WTC11 (cell line): ENCODE data around the gene PTPRJ.

ENCODE experiments used
- CTCF ChIP-seq: fragments of 200-600 bp; IDR thresholded peaks from 2 replicates; pipeline ENCODE4 v1.8.0; 2022; ENCODE audit warnings: antibody characterized with exemption
- ETV6 ChIP-seq: sonication (generic); formaldehyde crosslinking; IDR thresholded peaks from 2 replicates; pipeline ENCODE4 v1.8.1; 2022; ENCODE audit warnings: mild to moderate bottlenecking, missing genetic modification reagents
- GRHL2 ChIP-seq: fragments of 250-450 bp; sonication (Bioruptor Pico); IDR thresholded peaks from 2 replicates; pipeline ENCODE4 v1.8.0; 2022; ENCODE audit warnings: mild to moderate bottlenecking, moderate library complexity; ENCODE audit not compliant: insufficient replicate concordance, severe bottlenecking
- RELA ChIP-seq: sonication (generic); formaldehyde crosslinking; IDR thresholded peaks from 2 replicates; pipeline ENCODE4 v1.8.1; 2022; ENCODE audit warnings: missing genetic modification reagents, mild to moderate bottlenecking, borderline replicate concordance
- TEAD1 ChIP-seq: sonication (generic); formaldehyde crosslinking; IDR thresholded peaks from 2 replicates; pipeline ENCODE4 v1.8.0; 2022; ENCODE audit warnings: mild to moderate bottlenecking, missing genetic modification reagents
- ZBTB43 ChIP-seq: sonication (generic); formaldehyde crosslinking; IDR thresholded peaks from 2 replicates; pipeline ENCODE4 v1.8.1; 2023; ENCODE audit warnings: mild to moderate bottlenecking, missing genetic modification reagents
- TF ChIP-seq, protein P1 (sequence below): sonication (generic); formaldehyde crosslinking; IDR thresholded peaks from 2 replicates; pipeline ENCODE4 v1.8.1; 2023; ENCODE audit warnings: mild to moderate bottlenecking, moderate library complexity, missing genetic modification reagents
- TF ChIP-seq, protein P2 (sequence below): sonication (generic); formaldehyde crosslinking; IDR thresholded peaks from 2 replicates; pipeline ENCODE4 v1.8.1; 2023; ENCODE audit warnings: mild to moderate bottlenecking, missing genetic modification reagents, moderate library complexity
- TF ChIP-seq, protein P3 (sequence below): sonication (generic); formaldehyde crosslinking; IDR thresholded peaks from 2 replicates; pipeline ENCODE4 v1.8.1; 2023; ENCODE audit warnings: mild to moderate bottlenecking, missing genetic modification reagents, borderline replicate concordance

DNA sequence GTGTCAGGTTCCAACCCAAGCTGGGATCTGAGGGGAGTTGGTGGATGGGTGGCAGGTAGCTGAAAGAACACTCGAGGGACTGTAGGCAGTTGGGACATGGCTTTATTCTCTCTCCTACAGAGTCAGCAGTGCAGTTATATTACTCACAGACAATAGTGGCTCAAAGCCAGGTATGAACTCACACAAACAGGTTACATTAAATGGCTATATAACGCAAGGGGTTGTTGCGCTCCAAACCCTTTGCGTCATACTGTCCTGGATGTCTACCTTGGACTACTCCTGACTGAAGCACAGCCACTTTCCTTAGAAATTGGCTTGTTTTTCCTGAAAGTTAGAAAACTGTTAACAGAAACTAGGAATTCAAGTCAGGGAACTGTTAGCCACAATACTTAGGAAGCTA is 169.9 kb downstream of the PTPRJ start:
- TF ChIP-seq CTCF = no peak
- TF ChIP-seq GRHL2 = no peak
- TF ChIP-seq ZBTB43 (CRISPR knock-in tag) = no peak
- TF ChIP-seq TEAD1 (CRISPR knock-in tag) = no peak
- no peak for TF ChIP-seq RELA (CRISPR knock-in tag)
- TF ChIP-seq, protein P1, sequence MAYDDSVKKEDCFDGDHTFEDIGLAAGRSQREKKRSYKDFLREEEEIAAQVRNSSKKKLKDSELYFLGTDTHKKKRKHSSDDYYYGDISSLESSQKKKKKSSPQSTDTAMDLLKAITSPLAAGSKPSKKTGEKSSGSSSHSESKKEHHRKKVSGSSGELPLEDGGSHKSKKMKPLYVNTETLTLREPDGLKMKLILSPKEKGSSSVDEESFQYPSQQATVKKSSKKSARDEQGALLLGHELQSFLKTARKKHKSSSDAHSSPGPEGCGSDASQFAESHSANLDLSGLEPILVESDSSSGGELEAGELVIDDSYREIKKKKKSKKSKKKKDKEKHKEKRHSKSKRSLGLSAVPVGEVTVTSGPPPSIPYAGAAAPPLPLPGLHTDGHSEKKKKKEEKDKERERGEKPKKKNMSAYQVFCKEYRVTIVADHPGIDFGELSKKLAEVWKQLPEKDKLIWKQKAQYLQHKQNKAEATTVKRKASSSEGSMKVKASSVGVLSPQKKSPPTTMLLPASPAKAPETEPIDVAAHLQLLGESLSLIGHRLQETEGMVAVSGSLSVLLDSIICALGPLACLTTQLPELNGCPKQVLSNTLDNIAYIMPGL (CRISPR knock-in tag) = no peak
- TF ChIP-seq, protein P2, sequence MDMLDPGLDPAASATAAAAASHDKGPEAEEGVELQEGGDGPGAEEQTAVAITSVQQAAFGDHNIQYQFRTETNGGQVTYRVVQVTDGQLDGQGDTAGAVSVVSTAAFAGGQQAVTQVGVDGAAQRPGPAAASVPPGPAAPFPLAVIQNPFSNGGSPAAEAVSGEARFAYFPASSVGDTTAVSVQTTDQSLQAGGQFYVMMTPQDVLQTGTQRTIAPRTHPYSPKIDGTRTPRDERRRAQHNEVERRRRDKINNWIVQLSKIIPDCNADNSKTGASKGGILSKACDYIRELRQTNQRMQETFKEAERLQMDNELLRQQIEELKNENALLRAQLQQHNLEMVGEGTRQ (CRISPR knock-in tag) = no peak
- TF ChIP-seq, protein P3, sequence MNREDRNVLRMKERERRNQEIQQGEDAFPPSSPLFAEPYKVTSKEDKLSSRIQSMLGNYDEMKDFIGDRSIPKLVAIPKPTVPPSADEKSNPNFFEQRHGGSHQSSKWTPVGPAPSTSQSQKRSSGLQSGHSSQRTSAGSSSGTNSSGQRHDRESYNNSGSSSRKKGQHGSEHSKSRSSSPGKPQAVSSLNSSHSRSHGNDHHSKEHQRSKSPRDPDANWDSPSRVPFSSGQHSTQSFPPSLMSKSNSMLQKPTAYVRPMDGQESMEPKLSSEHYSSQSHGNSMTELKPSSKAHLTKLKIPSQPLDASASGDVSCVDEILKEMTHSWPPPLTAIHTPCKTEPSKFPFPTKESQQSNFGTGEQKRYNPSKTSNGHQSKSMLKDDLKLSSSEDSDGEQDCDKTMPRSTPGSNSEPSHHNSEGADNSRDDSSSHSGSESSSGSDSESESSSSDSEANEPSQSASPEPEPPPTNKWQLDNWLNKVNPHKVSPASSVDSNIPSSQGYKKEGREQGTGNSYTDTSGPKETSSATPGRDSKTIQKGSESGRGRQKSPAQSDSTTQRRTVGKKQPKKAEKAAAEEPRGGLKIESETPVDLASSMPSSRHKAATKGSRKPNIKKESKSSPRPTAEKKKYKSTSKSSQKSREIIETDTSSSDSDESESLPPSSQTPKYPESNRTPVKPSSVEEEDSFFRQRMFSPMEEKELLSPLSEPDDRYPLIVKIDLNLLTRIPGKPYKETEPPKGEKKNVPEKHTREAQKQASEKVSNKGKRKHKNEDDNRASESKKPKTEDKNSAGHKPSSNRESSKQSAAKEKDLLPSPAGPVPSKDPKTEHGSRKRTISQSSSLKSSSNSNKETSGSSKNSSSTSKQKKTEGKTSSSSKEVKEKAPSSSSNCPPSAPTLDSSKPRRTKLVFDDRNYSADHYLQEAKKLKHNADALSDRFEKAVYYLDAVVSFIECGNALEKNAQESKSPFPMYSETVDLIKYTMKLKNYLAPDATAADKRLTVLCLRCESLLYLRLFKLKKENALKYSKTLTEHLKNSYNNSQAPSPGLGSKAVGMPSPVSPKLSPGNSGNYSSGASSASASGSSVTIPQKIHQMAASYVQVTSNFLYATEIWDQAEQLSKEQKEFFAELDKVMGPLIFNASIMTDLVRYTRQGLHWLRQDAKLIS (CRISPR knock-in tag) = no peak
- no peak for TF ChIP-seq ETV6 (CRISPR knock-in tag)
